Right forelimb (tissue), 1 donor: ENCODE measurements around the gene SNX15.

Source experiments
- DNase-seq: peaks from one replicate; pipeline ENCODE4 v3.0.0-alpha.2; 2018

Gene SNX15

GRCh38 chr11:65087216-65087615, 60.0 kb downstream of the SNX15 start:
- no peak for DNase-seq

- DNase-seq: no peak
These were observed 60.6 kb downstream of the SNX15 start for GRCh38 chr11:65087827-65088226.

GRCh38 chr11:65089621-65090020, 62.4 kb downstream of the SNX15 start:
- no peak for DNase-seq
